Putamen (tissue), 1 donor: ENCODE measurements around the gene METTL26.
A peak's percentile ranks its signal among the peaks of the same experiment; 100 is the strongest.

Source experiments
- DNase-seq: peaks from one replicate; pipeline ENCODE4 v3.0.0-alpha.2; 2016; ENCODE audit warnings: low spot score

The METTL26 gene

GRCh38 chr16:674968-675883 is 39.1 kb upstream of the METTL26 start, which contains the start of gene RHBDL1:
Gene RHBDL1 (plus strand): TSS chr16:675671. CDS start chr16:675791, 120 bp downstream.
- DNase-seq, result no peak

DNA sequence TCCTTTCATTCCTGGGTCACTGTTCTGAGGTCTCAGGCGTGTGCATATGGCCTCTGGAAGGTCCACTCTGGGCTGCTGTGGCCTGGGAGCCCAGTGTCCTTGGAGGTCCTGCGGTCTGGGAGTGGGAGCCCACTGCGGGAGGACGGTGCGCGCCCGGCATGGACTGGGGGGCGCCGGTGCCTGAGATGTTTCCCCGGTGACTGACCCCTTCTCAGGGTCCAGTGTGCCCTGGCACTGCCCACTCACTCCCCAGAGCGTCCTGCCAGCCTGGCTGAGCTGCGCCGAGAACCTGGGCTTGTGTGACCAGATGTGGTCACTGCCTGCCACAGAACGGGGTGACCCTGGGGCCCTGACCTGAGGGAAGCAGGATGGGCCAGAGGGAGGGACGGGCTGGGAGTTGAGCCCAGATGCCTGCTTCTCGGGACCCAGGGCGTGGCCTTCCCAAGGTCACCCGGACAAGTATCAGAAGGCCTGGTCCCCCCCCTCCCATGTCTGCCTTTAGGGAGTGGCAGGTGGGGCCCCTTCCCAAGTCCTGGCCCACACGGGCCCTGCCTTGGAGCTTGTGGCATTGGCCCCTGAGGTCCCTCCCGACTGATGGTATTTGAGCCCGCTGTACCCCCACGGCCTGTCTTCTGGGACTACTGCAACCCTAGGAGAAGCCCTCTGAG is 38.2 kb upstream of the METTL26 start:
- DNase-seq, result no peak

- no peak for DNase-seq
Observed at GRCh38 chr16:673399-673991, 37.4 kb upstream of the METTL26 start.

- DNase-seq, result no peak
Observed at GRCh38 chr16:672851-673250, 36.7 kb upstream of the METTL26 start.

GRCh38 chr16:672371-672770 is 36.3 kb upstream of the METTL26 start:
- no peak for DNase-seq

GRCh38 chr16:671353-672131 is 35.4 kb upstream of the METTL26 start:
- no peak for DNase-seq

GRCh38 chr16:670485-671352 is 34.6 kb upstream of the METTL26 start:
- no peak for DNase-seq

GRCh38 chr16:669666-670065 is 33.6 kb upstream of the METTL26 start:
- DNase-seq, result no peak

- no peak for DNase-seq
Observed at GRCh38 chr16:668519-669171, 32.5 kb upstream of the METTL26 start.

DNA sequence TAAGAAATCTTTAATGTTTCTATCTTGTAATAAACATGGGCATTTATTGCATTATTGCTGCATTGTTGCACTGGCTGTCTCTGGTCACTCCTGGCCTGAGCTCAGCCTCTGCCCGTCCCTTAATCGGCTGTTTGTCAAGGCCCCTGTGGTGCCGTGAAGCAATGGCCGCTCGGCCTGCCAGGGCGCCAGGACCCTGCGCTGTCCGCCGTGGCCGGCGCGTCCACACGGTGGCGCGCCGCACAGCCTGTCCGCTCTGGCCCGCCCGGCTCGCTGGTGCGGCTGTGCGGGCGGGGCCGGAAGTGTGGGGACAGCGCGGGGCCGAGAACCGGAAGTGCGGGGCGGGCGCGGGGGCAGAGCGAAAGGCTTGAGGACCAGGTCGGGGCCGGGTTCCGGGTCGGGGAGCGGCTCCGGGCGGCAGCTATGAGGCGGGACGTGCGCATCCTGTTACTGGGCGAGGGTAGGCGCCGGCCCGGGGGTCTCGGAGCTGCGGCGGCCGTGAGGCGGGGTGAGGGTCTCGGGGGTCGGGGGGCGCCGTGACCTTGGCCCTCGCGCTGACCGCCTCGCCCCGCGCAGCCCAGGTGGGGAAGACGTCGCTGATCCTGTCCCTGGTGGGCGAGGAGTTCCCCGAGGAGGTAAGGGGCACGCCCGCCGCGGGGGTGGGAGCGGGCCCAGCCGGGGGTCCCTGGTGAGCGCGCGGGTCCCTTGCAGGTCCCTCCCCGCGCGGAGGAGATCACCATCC is 31.8 kb upstream of the METTL26 start, which contains the start of gene RHOT2:
TSS of gene RHOT2 (plus strand) at position 353 of the 739 bp plus-strand sequence. CDS start at position 421, 68 bp downstream.
- DNase-seq, result peak; percentile 92

- DNase-seq, result no peak
Observed at GRCh38 chr16:667113-667779, 31.1 kb upstream of the METTL26 start.

DNA sequence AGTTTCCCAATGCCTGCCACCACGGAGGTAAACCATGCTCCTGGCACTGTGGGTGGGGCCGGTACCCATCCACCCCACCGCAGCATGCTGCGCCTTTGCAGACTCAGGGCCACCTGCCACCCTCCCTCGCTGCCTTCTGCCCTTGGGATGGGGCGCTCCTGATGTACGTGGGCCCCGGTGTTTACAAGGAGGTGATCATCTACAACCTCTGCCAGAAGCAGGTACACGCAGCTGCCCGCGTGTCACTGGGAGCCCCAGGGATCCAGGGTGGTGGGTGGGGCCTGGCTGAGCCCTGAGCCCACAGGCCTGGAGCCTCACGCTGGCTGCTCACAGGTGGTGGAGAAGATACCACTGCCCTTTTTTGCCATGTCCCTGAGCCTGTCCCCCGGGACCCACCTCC is 30.5 kb upstream of the METTL26 start:
- no peak for DNase-seq

- DNase-seq, result no peak
Observed at GRCh38 chr16:662597-662996, 26.5 kb upstream of the METTL26 start.

GRCh38 chr16:662095-662494 is 26.0 kb upstream of the METTL26 start:
- no peak for DNase-seq

DNA sequence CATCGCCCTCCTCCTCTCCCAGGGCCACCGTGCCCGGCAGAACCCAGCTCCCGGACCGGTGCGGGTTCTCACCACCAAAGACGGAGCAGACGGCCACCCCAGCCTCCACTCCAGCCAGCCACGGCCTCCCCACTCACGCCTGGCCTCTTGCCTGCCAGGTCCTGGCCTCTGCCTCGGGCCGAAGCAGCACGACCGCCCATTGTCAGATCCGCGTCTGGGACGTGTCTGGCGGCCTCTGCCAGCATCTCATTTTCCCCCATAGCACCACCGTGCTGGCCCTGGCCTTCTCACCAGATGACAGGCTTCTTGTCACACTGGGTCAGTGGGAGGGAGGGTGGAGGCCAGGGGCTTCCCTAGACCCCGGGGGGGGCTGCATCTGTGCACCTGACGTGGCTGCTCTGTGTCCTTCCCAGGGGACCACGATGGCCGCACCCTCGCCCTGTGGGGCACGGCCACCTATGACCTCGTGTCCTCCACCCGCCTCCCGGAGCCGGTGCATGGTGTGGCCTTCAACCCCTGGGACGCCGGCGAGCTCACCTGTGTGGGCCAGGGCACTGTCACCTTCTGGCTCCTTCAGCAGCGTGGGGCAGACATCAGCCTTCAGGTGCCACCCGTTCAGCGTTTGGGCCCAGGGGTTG is 25.2 kb upstream of the METTL26 start:
- DNase-seq, result no peak

DNA sequence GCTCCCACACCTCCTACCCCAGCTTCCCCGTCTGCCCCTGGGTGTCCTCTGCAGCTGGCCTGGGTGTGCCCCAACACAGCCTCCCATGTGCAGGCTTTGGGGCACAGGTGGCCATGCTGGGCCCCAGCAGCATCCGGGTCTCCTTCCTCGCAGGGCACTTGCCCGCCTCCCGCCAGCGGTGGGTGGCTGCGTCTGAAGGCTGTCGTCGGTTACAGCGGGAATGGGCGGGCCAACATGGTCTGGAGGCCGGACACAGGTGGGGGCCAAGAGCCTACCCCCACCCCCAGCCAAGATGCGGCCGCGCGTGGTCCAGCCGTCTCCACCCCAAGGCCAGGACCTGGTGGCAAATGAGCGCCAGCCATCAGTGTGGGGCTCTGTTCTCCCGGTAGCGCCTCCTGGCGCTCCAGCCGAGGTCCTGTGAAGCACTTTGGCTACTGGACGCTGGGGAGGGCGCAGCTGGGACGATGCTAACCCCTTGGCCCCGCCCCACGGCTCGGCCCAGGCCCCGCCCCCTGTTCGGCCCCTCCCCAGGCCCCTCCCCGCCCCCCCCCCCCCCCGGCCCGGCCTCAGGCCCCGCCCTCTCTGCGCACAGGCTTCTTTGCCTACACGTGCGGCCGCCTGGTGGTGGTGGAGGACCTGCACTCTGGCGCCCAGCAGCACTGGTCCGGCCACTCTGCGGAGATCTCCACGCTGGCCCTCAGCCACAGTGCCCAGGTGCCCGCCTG is 24.5 kb upstream of the METTL26 start:
- DNase-seq, result peak; percentile 86

- no peak for DNase-seq
Observed at GRCh38 chr16:660132-660458, 24.0 kb upstream of the METTL26 start.

- DNase-seq, result no peak
Observed at GRCh38 chr16:659618-660017, 23.5 kb upstream of the METTL26 start.
